Astrocyte of the cerebellum (primary cell): Measurements from ENCODE around the gene ZDHHC9.

ENCODE experiments used
- DNase-seq: peaks from one replicate; pipeline ENCODE4 v3.0.0-alpha.2; 2011; ENCODE audit warnings: low read depth
- H3K4me3 ChIP-seq: 2 replicates; pipeline ENCODE4 v1.5.1; 2011; ENCODE audit warnings: mild to moderate bottlenecking, low read depth, low read length, moderate library complexity
- CTCF ChIP-seq: IDR thresholded peaks from 2 replicates; pipeline ENCODE4 v1.5.1; 2012; ENCODE audit warnings: low read length, low read depth, moderate library complexity, mild to moderate bottlenecking; ENCODE audit errors: missing control alignments
- in situ Hi-C: cut with HindIII; loops from 2 replicates; pipeline ENCODE4 v1.10.0; 2017; ENCODE audit warnings: low sequenced_read_pairs

The ZDHHC9 gene

GRCh38 chrX:129804806-129805205 lies 38.9 kb downstream of the ZDHHC9 start:
- no peak overlapping the region for H3K4me3 ChIP-seq
- in situ Hi-C loops = no loop called here
- no peak for DNase-seq
- TF ChIP-seq CTCF = no peak

- H3K4me3 ChIP-seq = no peak overlapping the region
- TF ChIP-seq CTCF = no peak
- in situ Hi-C loops = no loop called here
- DNase-seq = no peak
Observed at GRCh38 chrX:129802863-129803262, 40.8 kb downstream of the ZDHHC9 start.

GRCh38 chrX:129800186-129800585 lies 43.5 kb downstream of the ZDHHC9 start:
- no peak for DNase-seq
- in situ Hi-C loops = no loop called here
- no peak overlapping the region for H3K4me3 ChIP-seq
- TF ChIP-seq CTCF = no peak

GRCh38 chrX:129798888-129799287 lies 44.8 kb downstream of the ZDHHC9 start:
- TF ChIP-seq CTCF = no peak
- H3K4me3 ChIP-seq = no peak overlapping the region
- in situ Hi-C loops = no loop called here
- DNase-seq = no peak

- H3K4me3 ChIP-seq = no peak overlapping the region
- DNase-seq = no peak
- TF ChIP-seq CTCF = no peak
- in situ Hi-C loops = no loop called here
Observed at GRCh38 chrX:129798456-129798855, 45.2 kb downstream of the ZDHHC9 start.

GRCh38 chrX:129797251-129797906 lies 46.3 kb downstream of the ZDHHC9 start:
- no peak overlapping the region for H3K4me3 ChIP-seq
- in situ Hi-C loops = no loop called here
- no peak for TF ChIP-seq CTCF
- DNase-seq = no peak
